Measurements from ENCODE around the gene ARHGAP22. TPM values are rescaled to one million over a fixed set of nuclear protein-coding genes. Genes with fewer than 3 reads are reported as not detected.
A peak's percentile ranks its signal among the peaks of the same experiment; 100 is the strongest.

The ARHGAP22 gene
- total RNA-seq, 1 donor from 2014 or later = 3.2 TPM

- Histone ChIP-seq H3K4me1 (peaks cover 9% of the 10 kb centered on the region), H3K27me3 (no peaks in the 10 kb centered on the region), H3K9me3 (no peaks in the 10 kb centered on the region), H3K27ac (no peak overlapping the region), H3K36me3 (no peaks in the 10 kb centered on the region), H3K4me3 (no peak overlapping the region)
- TF ChIP-seq POLR2A (IDR thresholded peaks at IDR 0.05) (no peak), CTCF (IDR thresholded peaks at IDR 0.05) (no peak), POLR2AphosphoS5 (IDR thresholded peaks at IDR 0.05; ENCODE audit: insufficient read depth in 1 of 2, low read depth in 1 of 2) (no peak)
- DNase-seq (ENCODE audit: extremely low spot score in 2 of 2) = no peak
- intact Hi-C loops (cut with DNase I) = no loop called here
Measured at GRCh38 chr10:48526011-48526821, 78.7 kb downstream of the ARHGAP22 start.

GRCh38 chr10:48525113-48525512, 79.8 kb downstream of the ARHGAP22 start:
- H3K9me3 ChIP-seq = no peaks in the 10 kb centered on the region
- DNase-seq (ENCODE audit: extremely low spot score in 2 of 2) = peak in 1 of 2 donors; percentile 40

GRCh38 chr10:48523820-48524758, 80.8 kb downstream of the ARHGAP22 start:
- H3K4me1 ChIP-seq = peaks cover 9% of the 10 kb centered on the region
- intact Hi-C loops (cut with DNase I) = no loop called here
- H3K36me3 ChIP-seq = no peaks in the 10 kb centered on the region
- H3K9me3 ChIP-seq = no peaks in the 10 kb centered on the region
- no peak for TF ChIP-seq POLR2AphosphoS5 (IDR thresholded peaks at IDR 0.05; ENCODE audit: insufficient read depth in 1 of 2, low read depth in 1 of 2)
- TF ChIP-seq POLR2A (IDR thresholded peaks at IDR 0.05) = no peak
- no peak for TF ChIP-seq CTCF (IDR thresholded peaks at IDR 0.05)
- H3K27ac ChIP-seq = no peak overlapping the region
- no peaks in the 10 kb centered on the region for H3K27me3 ChIP-seq
- H3K4me3 ChIP-seq = peak overlapping the region; percentile 30 to 47
- DNase-seq (ENCODE audit: extremely low spot score in 2 of 2) = peak in 1 of 2 donors; percentile 64

More at GRCh38 chr10:48525113-48525512, 79.8 kb downstream of the ARHGAP22 start:
- peaks cover 9% of the 10 kb centered on the region for H3K4me1 ChIP-seq
- no peaks in the 10 kb centered on the region for H3K27me3 ChIP-seq
- H3K4me3 ChIP-seq = no peak overlapping the region
- intact Hi-C loops (cut with DNase I) = no loop called here
- no peak for TF ChIP-seq POLR2AphosphoS5 (IDR thresholded peaks at IDR 0.05; ENCODE audit: insufficient read depth in 1 of 2, low read depth in 1 of 2)
- no peak for TF ChIP-seq CTCF (IDR thresholded peaks at IDR 0.05)
- TF ChIP-seq POLR2A (IDR thresholded peaks at IDR 0.05) = no peak
- H3K27ac ChIP-seq = no peak overlapping the region
- H3K36me3 ChIP-seq = no peaks in the 10 kb centered on the region

- intact Hi-C loops (cut with DNase I) = no loop called here
- Histone ChIP-seq H3K27ac (no peak overlapping the region), H3K9me3 (no peaks in the 10 kb centered on the region), H3K27me3 (no peaks in the 10 kb centered on the region), H3K4me3 (peak overlapping the region; percentile 30 to 47), H3K4me1 (peaks cover 9% of the 10 kb centered on the region), H3K36me3 (no peaks in the 10 kb centered on the region)
- DNase-seq (ENCODE audit: extremely low spot score in 2 of 2) = peak in 1 of 2 donors; percentile 55
- TF ChIP-seq CTCF (IDR thresholded peaks at IDR 0.05) (no peak), POLR2A (IDR thresholded peaks at IDR 0.05) (no peak), POLR2AphosphoS5 (IDR thresholded peaks at IDR 0.05; ENCODE audit: insufficient read depth in 1 of 2, low read depth in 1 of 2) (no peak)
Measured at GRCh38 chr10:48523212-48523819, 81.6 kb downstream of the ARHGAP22 start.

All from vagina (tissue), 2 donors.